Stimulated activated CD8-positive, alpha-beta memory T cell treated with anti-CD3 and anti-CD28 coated beads, Interleukin-2, amount 100 ng/mL, for 48 hours (primary cell): ENCODE measurements around the gene SHANK1.
"Not testable (repeated sequence)": the region's sequence is repeated elsewhere in the genome, so short reads cannot be mapped to it uniquely, and the experiment has no call there.

Source experiments
- DNase-seq, 2 donors: peaks; one replicate each; pipeline ENCODE4 v3.0.0-alpha.2; 2020; ENCODE audit warnings: low read depth in 2 of 2

The SHANK1 gene

GRCh38 chr19:50633973-50634372, 85.6 kb downstream of the SHANK1 start:
- DNase-seq = no peak

DNA sequence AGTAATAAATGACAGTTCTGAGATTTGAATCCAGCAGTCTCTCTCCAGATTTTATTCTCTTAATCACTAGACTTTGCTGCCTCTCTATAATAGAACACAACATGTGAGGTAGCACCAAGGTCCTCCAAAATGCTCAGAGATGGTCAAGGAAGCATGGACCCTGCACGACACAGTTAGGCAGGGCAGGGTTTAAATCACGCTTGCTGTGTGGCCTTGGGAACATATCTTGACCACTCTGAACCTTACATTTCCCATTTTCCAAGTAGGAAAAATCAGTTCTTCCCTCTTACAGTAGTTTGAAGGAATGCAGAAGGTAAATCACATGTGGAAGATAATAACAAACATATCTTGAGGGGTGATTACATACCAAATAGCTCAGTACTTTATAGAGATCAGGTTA, 86.2 kb downstream of the SHANK1 start:
- DNase-seq = no peak

DNA sequence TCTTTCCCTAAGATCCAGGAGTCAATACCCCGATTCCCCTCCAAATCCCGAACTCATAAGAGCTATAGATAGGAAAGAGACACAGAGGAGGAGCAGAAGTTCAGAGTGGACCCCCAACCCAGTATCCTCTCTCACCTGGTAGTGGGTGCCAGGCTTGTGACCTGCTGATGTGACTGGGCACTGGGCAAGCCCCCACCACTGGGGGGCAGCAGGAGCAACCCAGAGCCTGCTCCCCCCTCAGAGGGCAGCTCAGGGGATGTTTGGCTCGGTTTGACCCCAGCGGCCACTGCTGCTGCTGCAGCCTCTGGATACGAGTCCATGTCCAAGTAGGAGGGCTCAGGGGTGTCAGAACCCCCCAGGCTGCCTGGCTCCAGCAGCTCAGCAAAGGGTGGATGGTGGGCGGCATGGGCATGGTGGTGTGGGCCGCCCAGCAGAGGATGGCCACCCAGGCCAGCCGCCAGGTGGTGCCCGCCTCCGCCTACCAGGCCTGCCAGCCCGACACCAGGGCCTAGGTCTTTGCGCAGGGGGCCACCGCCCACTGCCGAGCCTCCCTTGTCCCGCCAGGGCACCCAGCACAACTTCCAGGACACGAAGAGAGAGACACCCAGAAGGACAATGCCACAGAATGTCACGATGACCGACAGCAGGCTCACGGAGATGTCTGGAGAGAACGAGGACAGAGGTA, 87.3 kb downstream of the SHANK1 start:
- DNase-seq = no peak

GRCh38 chr19:50629801-50630200, 89.8 kb downstream of the SHANK1 start:
- no peak for DNase-seq

GRCh38 chr19:50629194-50629593, 90.4 kb downstream of the SHANK1 start:
- DNase-seq = no peak

GRCh38 chr19:50628551-50628950, 91.1 kb downstream of the SHANK1 start:
- no peak for DNase-seq

DNA sequence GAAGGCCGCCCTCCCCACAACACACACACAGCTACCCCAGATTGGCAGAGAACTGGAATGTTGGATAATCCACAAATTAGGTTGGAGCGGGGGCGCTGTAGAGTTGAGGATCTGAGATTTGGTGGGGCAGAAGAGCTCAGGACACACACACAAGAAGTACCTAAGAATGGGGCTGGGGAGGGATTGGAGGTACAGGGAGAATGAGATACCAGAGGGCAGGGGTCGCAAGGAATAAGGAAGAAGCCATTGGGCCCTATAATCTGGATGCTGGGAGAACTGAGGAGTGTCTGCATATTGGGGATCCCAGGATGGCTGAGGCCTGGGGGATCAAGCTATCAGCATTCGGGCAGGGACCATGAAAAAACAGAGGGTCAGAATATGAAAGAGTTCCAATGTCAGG, 91.5 kb downstream of the SHANK1 start:
- DNase-seq = no peak

DNA sequence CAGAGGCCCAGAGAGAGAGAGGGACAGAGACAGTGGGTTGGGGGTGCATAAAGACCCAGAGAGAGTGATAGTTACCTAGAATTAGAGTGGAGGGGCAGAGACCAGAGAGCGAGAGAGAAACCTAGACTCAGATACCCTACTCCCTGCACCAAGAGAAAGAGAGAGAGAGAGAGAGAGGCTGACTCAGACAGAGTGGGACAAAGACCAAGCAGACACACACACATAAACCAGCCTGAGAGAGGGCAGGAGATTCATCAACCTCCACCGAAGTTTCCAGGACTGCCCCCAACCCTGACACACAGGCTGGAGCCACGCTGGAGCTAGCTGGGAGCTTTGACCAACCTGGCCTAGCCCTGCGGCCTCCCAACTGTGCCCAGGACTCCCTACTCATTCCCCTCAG, 92.8 kb downstream of the SHANK1 start:
- no peak for DNase-seq

GRCh38 chr19:50626011-50626410, 93.6 kb downstream of the SHANK1 start:
- no peak for DNase-seq

GRCh38 chr19:50624949-50625600, 94.5 kb downstream of the SHANK1 start:
- no peak for DNase-seq

GRCh38 chr19:50620394-50620906, 99.2 kb downstream of the SHANK1 start:
- DNase-seq = not testable (repeated sequence)

DNA sequence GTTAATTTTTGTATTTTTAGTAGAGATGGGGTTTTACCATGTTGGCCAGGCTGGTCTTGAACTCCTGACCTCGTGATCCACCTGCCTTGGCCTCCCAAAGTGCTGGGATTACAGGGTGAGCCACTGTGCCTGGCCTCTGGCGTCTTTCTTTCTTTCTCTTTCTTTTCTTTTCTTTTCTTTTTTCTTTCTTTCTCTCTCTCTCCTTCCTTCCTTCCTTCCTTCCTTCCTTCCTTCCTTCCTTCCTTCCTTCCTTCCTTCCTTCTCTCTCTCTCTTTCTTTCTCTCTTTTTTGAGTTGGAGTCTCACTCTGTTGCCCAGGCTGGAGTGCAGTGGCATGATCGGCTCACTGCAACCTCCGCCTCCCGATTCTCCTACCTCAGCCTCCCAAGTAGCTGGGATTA, 100.4 kb downstream of the SHANK1 start:
- not testable (repeated sequence) for DNase-seq

- not testable (repeated sequence) for DNase-seq
Observed at GRCh38 chr19:50618379-50618778, 101.2 kb downstream of the SHANK1 start.

- not testable (repeated sequence) for DNase-seq
Observed at GRCh38 chr19:50612504-50613404, 106.8 kb downstream of the SHANK1 start.
